ENCODE data around the gene PPP2R5D. TPM values are rescaled to one million over a fixed set of nuclear protein-coding genes. Genes with fewer than 3 reads are reported as not detected.
"Not testable (repeated sequence)": the region's sequence is repeated elsewhere in the genome, so short reads cannot be mapped to it uniquely, and the experiment has no call there.

Gene PPP2R5D
- total RNA-seq, 1 donor from 2014 or later = 44.3 TPM

DNA sequence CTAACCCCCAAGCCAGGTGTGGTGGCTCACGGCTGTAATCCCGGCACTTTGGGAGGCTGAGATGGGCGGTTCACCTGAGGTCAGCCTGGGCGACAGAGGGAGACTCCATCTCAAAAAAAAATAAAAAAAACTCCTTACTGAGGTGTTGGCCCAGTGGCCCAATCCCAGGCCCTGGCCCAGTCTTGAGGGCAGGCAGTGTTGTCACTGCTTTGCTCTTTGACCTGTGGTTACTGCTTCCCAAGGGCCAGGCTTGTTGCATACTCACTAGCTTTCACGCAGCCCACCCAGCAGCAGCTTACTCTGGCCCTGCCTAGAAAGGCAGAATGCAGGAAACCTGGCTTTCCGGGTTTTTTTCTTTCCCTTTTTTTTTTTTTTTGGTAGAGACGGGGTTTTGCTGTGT lies 41.9 kb upstream of the PPP2R5D start:
- Mint-ChIP-seq H3K9me3 (ENCODE audit: unreplicated experiment) (no peaks in the 10 kb centered on the region), H3K4me1 (ENCODE audit: unreplicated experiment) (no peaks in the 10 kb centered on the region), H3K4me3 (ENCODE audit: unreplicated experiment) (no peak overlapping the region), H3K36me3 (ENCODE audit: unreplicated experiment) (peaks cover 14% of the 10 kb centered on the region), H3K27me3 (ENCODE audit: unreplicated experiment) (no peaks in the 10 kb centered on the region), H3K27ac (ENCODE audit: unreplicated experiment) (no peak overlapping the region)
- TF ChIP-seq CTCF (IDR thresholded peaks at IDR 0.05) = no peak
- DNase-seq (ENCODE audit: extremely low spot score, unreplicated experiment) = no peak

- Mint-ChIP-seq H3K9me3 (ENCODE audit: unreplicated experiment) (no peaks in the 10 kb centered on the region), H3K4me1 (ENCODE audit: unreplicated experiment) (no peaks in the 10 kb centered on the region), H3K27me3 (ENCODE audit: unreplicated experiment) (no peaks in the 10 kb centered on the region), H3K27ac (ENCODE audit: unreplicated experiment) (no peak overlapping the region), H3K36me3 (ENCODE audit: unreplicated experiment) (peaks cover 6% of the 10 kb centered on the region), H3K4me3 (ENCODE audit: unreplicated experiment) (no peak overlapping the region)
- TF ChIP-seq CTCF (IDR thresholded peaks at IDR 0.05) = no peak
- DNase-seq (ENCODE audit: extremely low spot score, unreplicated experiment) = no peak
Observed at GRCh38 chr6:42947950-42948349, 36.4 kb upstream of the PPP2R5D start.

GRCh38 chr6:42952389-42952788 lies 32.0 kb upstream of the PPP2R5D start:
- no peaks in the 10 kb centered on the region for H3K27me3 Mint-ChIP-seq (ENCODE audit: unreplicated experiment)
- H3K36me3 Mint-ChIP-seq (ENCODE audit: unreplicated experiment) = no peaks in the 10 kb centered on the region
- no peak for DNase-seq (ENCODE audit: extremely low spot score, unreplicated experiment)
- no peak overlapping the region for H3K27ac Mint-ChIP-seq (ENCODE audit: unreplicated experiment)
- H3K9me3 Mint-ChIP-seq (ENCODE audit: unreplicated experiment) = no peaks in the 10 kb centered on the region
- no peak overlapping the region for H3K4me3 Mint-ChIP-seq (ENCODE audit: unreplicated experiment)
- no peaks in the 10 kb centered on the region for H3K4me1 Mint-ChIP-seq (ENCODE audit: unreplicated experiment)
- no peak for TF ChIP-seq CTCF (IDR thresholded peaks at IDR 0.05)

DNA sequence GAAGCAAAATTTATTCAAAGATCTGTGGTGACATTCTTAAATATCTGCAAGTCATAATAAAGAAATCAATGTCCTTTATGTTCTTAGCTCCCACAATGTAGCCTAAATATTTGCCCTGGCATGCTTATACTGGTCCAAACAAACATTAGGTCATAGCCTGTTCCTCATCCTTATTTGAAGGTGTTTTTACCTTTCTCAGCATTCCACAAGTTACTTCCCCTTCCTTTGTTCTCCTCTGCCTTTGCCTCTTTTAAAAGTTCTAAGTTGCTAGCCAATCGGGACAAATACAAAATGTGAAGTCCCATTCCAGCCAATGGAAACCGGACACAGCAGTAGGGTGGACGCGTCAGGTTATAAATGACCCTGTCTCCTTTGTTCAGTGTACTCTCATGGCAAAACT lies 30.0 kb upstream of the PPP2R5D start:
- not testable (repeated sequence) for H3K9me3 Mint-ChIP-seq (ENCODE audit: unreplicated experiment); H3K36me3 Mint-ChIP-seq (ENCODE audit: unreplicated experiment); H3K4me3 Mint-ChIP-seq (ENCODE audit: unreplicated experiment); DNase-seq (ENCODE audit: extremely low spot score, unreplicated experiment); H3K27ac Mint-ChIP-seq (ENCODE audit: unreplicated experiment); H3K4me1 Mint-ChIP-seq (ENCODE audit: unreplicated experiment); H3K27me3 Mint-ChIP-seq (ENCODE audit: unreplicated experiment)

DNA sequence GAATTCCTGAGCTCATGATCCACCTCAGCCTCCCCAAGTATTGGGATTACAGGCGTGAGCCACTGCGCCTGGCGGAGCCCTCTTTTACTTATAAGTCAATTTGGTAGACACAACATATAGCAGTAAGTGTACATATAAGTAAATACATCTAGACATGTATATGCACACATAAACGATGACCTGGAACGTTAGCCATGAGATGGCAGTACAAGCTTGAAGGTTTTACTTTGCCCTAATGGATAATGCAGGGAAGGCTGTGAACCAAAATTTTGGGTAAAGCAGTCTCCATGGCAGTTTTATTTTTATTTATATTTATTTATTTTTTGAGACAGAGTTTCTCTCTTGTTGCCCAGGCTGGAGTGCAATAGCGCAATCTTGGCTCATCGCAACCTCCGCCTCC lies 26.2 kb upstream of the PPP2R5D start:
- peaks cover 17% of the 10 kb centered on the region for H3K4me1 Mint-ChIP-seq (ENCODE audit: unreplicated experiment)
- peaks cover 7% of the 10 kb centered on the region for H3K36me3 Mint-ChIP-seq (ENCODE audit: unreplicated experiment)
- no peak for TF ChIP-seq CTCF (IDR thresholded peaks at IDR 0.05)
- H3K27ac Mint-ChIP-seq (ENCODE audit: unreplicated experiment) = no peak overlapping the region
- H3K27me3 Mint-ChIP-seq (ENCODE audit: unreplicated experiment) = no peaks in the 10 kb centered on the region
- H3K4me3 Mint-ChIP-seq (ENCODE audit: unreplicated experiment) = no peak overlapping the region
- DNase-seq (ENCODE audit: extremely low spot score, unreplicated experiment) = no peak
- no peaks in the 10 kb centered on the region for H3K9me3 Mint-ChIP-seq (ENCODE audit: unreplicated experiment)

DNA sequence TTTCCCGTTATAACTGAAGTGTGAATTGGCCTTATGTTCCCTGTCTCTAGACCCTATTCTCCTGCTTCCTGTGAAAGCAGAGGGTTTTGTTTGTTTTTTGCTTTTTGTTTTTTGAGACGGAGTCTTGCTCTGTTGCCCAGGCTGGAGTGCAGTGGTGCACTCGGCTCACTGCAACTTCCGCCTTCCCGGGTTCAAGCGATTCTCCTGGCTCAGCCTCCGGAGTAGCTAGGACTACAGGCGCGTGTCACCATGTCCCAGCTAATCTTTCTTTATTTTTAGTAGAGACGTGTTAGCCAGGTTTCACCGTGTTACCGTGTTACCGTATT lies 24.5 kb upstream of the PPP2R5D start:
- Mint-ChIP-seq H3K4me1 (ENCODE audit: unreplicated experiment) (peaks cover 17% of the 10 kb centered on the region), H3K4me3 (ENCODE audit: unreplicated experiment) (peak overlapping the region; percentile 70), H3K36me3 (ENCODE audit: unreplicated experiment) (peaks cover 11% of the 10 kb centered on the region), H3K9me3 (ENCODE audit: unreplicated experiment) (no peaks in the 10 kb centered on the region), H3K27me3 (ENCODE audit: unreplicated experiment) (no peaks in the 10 kb centered on the region), H3K27ac (ENCODE audit: unreplicated experiment) (no peak overlapping the region)
- no peak for DNase-seq (ENCODE audit: extremely low spot score, unreplicated experiment)
- no peak for TF ChIP-seq CTCF (IDR thresholded peaks at IDR 0.05)

All from osteocyte (in vitro differentiated cells).